Right lobe of liver (tissue), 4 donors: ENCODE results near the gene NCAPD2.

ENCODE experiments used
- POLR2A ChIP-seq: fragments of 450-650 bp; IDR thresholded peaks from one replicate; pipeline ENCODE4 v1.6.1; 2017; ENCODE audit warnings: antibody characterized with exemption, mild to moderate bottlenecking
- TF ChIP-seq, protein P1 (sequence below), 4 donors: fragments of 200-600 bp in 3 of 4; fragments of 450-650 bp in 1 of 4; IDR thresholded peaks; one replicate each; pipeline versions ENCODE4 v1.5.1 to v1.8.0; 2016 to 2022; ENCODE audit warnings: antibody characterized with exemption in 4 of 4, mild to moderate bottlenecking in 2 of 4
- donor health status: DM: no; HTN: no; CAD: no.
- donor health status: DM: no; HTN: no; CAD: no.
- donor health status: DM: no; HTN: yes; CAD: no.

DNA sequence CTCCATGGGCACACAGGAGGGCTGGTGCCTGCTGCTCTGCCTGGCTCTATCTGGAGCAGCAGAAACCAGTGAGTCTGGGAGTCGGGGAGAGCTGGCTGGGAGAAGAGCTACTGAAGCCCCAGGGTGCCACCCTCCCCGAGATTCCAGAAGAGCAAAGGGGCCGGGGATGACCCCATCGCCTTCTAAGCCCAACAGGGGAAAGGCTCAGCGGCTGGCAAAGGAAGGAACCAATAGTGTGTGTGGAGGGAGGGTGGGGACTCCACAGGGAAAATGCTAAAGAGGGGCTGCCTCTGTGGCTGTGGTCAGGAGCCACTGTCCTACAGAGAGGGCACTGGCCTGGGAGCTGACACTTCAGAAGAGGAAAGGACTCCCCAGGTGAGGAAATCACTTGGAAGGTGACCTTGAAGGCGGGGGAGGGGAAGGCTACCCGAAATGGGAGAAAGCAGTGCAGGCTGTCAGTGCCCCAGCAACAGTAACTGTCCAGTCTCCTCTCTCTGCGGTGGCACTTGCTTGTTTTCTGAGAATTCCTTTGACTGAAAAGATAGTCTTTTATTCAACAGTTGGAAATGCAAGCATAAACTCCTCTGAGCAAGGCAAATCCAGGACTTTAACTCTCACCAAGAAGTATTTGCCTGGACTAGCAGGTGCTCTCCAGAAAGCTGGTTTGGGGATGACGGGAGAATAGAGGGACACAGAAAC lies 41.5 kb upstream of the NCAPD2 start:
- TF ChIP-seq, protein P1, sequence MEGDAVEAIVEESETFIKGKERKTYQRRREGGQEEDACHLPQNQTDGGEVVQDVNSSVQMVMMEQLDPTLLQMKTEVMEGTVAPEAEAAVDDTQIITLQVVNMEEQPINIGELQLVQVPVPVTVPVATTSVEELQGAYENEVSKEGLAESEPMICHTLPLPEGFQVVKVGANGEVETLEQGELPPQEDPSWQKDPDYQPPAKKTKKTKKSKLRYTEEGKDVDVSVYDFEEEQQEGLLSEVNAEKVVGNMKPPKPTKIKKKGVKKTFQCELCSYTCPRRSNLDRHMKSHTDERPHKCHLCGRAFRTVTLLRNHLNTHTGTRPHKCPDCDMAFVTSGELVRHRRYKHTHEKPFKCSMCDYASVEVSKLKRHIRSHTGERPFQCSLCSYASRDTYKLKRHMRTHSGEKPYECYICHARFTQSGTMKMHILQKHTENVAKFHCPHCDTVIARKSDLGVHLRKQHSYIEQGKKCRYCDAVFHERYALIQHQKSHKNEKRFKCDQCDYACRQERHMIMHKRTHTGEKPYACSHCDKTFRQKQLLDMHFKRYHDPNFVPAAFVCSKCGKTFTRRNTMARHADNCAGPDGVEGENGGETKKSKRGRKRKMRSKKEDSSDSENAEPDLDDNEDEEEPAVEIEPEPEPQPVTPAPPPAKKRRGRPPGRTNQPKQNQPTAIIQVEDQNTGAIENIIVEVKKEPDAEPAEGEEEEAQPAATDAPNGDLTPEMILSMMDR (IDR thresholded peaks at IDR 0.05): no peak
- TF ChIP-seq POLR2A: no peak
